22Rv1 (cell line): ENCODE results near the gene PKN1.

ENCODE experiments used
- H3K27ac ChIP-seq: fragments of 450-650 bp; 2 replicates; pipeline ENCODE4 v1.5.1; 2017
- CTCF ChIP-seq: fragments of 450-650 bp; IDR thresholded peaks from 2 replicates; pipeline ENCODE4 v1.5.1; 2017; ENCODE audit warnings: mild to moderate bottlenecking
- ZFX ChIP-seq: fragments of 450-650 bp; IDR thresholded peaks from 2 replicates; pipeline ENCODE4 v1.6.1; 2017; ENCODE audit warnings: antibody characterized with exemption, borderline replicate concordance

The PKN1 gene

DNA sequence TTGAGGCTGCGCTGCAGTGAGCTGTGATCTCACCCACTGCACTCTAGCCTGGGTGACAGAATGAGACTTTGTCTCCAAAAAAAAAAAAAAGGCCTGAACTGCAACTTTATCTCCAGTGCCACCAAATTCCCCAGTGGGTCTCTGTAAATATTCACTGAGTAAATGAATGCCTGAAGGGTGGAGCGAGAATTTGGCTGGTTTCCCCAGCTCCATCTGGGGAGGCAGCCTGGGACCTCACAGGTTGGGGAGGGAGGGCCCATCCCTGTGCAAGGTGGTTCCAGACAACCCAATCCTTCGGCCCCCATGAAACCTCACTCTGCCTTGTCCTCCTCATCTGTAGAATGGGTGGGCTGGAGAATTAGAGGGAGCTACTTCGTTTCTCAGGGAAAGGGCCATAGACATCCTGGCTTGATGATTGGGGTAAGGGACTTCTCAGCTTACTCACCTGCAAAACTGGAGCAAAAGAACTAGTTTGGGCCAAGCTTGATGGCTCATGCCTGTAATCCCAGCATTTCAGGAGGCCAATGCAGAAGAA is 4.2 kb upstream of the PKN1 start:
- no peak overlapping the region for H3K27ac ChIP-seq
- TF ChIP-seq ZFX (no peak), CTCF (no peak)

- TF ChIP-seq CTCF (no peak), ZFX (no peak)
- no peak overlapping the region for H3K27ac ChIP-seq
Observed at GRCh38 chr19:14430712-14431111, 2.4 kb upstream of the PKN1 start.

- peak overlapping the region; percentile 79 for H3K27ac ChIP-seq
- TF ChIP-seq CTCF = no peak; the same call in 1 of the 2 replicates
- TF ChIP-seq ZFX = no peak
Observed at GRCh38 chr19:14433554-14434501, 722 bp downstream of the PKN1 start.

DNA sequence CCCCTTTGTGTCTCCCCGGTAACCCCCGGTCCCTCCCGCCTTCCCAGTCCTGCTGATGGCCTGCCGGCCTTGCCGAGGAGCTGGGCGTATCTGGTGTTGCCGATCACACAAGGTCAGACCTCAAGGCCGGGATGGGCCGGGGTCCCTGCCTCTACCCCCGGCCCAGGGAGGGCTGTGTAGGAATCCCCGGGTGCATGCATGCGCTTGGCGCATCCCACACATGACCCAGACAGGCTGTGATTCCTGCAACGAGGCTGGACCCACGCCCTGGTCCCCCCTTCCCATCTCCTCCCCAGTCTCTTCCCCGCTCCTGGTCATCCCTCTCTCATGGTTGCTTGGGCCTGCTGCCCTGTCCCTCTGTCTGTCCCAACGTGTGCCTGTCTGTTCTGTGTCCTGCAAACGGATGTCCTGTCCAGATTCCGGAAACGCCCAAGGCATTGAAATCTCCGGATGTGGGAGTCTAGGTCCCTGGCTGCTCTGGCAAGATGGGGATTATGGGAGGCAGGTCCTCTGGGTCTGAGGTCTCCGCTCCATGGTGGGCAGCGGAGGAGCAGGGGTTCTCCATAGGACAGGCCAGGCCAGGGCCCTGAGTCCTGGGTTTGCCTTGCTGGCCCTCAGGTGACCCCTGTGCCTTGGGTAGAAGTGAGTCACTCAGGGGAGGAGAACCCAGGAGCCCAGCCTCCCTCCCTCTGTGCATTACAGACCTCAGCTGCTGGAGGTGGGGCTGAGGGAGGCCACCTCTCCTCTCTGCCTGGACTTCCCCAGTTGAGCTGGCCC is 1.6 kb downstream of the PKN1 start:
- peak overlapping the region; percentile 79 for H3K27ac ChIP-seq

DNA sequence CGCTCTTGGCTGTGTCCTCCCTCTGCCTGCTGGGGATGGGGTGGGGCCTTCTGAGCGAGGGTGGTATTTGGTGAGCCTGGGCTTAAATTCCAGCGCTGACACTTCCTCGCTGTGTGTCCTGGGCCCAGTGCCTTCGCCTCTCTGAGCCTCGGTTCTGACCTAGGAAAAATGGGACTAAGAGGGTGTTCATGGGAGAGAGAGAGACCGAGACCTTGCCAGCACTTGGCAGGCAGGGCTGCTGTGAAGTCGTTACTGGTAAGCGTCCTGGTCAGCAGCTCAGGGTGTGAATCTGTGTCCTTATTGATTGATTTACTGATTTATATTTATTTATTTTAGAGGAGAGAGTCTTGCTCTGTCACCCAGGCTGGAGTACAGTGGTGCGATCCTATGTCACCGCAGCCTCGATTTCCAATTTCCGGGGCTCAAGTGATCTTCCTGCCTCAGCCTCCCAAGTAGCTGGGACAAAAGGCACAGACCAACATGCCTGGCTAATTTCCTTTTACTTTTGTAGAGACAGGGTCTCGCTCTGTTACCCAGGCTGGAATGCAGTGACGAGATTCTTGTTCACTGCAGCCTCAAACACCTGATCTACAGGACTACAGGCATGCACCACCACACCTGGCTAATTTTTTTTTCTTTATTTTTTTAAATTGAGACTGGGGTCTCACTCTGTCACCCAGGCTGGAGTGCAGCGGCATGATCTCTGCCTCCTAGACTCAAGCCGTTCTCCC is 2.4 kb downstream of the PKN1 start:
- TF ChIP-seq ZFX (no peak), CTCF (no peak)
- H3K27ac ChIP-seq = peak overlapping the region; percentile 79; the same call in 1 of the 2 replicates

More for the DNA sequence above, 1.6 kb downstream of the PKN1 start:
- TF ChIP-seq ZFX (no peak), CTCF (no peak)

- H3K27ac ChIP-seq = no peak overlapping the region
- TF ChIP-seq CTCF (no peak), ZFX (no peak)
Observed at GRCh38 chr19:14437578-14438140, 4.6 kb downstream of the PKN1 start.
